ENCODE measurements around the gene TBC1D5.

GRCh38 chr3:17588422-17588821 is 154.0 kb downstream of the TBC1D5 start:
- TF ChIP-seq POLR2A (IDR thresholded peaks at IDR 0.05) (no peak), EP300 (IDR thresholded peaks at IDR 0.05; ENCODE audit: low read depth) (no peak), POLR2AphosphoS5 (IDR thresholded peaks at IDR 0.05) (no peak)
- TF ChIP-seq, protein P1, sequence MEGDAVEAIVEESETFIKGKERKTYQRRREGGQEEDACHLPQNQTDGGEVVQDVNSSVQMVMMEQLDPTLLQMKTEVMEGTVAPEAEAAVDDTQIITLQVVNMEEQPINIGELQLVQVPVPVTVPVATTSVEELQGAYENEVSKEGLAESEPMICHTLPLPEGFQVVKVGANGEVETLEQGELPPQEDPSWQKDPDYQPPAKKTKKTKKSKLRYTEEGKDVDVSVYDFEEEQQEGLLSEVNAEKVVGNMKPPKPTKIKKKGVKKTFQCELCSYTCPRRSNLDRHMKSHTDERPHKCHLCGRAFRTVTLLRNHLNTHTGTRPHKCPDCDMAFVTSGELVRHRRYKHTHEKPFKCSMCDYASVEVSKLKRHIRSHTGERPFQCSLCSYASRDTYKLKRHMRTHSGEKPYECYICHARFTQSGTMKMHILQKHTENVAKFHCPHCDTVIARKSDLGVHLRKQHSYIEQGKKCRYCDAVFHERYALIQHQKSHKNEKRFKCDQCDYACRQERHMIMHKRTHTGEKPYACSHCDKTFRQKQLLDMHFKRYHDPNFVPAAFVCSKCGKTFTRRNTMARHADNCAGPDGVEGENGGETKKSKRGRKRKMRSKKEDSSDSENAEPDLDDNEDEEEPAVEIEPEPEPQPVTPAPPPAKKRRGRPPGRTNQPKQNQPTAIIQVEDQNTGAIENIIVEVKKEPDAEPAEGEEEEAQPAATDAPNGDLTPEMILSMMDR (IDR thresholded peaks at IDR 0.05), result no peak
